Measurements from ENCODE around the gene SSBP4. TPM values are rescaled to one million over a fixed set of nuclear protein-coding genes. Genes with fewer than 3 reads are reported as not detected.
A peak's percentile ranks its signal among the peaks of the same experiment; 100 is the strongest.

SSBP4 gene
- total RNA-seq, 1 donor from 2014 or later: 119 TPM

DNA sequence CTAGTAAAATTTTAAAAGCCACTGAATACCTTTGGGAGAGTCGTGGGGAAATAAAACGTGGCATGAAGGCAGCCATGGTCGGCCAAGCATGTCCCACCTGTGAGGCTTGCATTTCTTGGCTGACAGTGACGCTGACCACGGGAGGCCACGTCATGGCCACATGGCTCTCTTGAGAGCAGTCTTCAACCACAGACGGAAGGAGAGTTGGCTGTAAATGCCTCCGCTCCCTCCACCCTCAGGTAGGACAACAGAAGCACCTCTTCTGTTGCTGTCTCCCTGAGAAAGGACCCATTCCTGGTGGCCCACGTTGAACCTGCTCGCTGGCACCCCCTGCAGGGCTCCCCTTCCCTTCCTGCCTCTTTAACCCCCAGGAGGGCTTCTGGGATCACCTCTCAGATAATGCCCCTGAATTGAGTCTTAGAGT is 11.1 kb upstream of the SSBP4 start:
- TF ChIP-seq, protein P1, sequence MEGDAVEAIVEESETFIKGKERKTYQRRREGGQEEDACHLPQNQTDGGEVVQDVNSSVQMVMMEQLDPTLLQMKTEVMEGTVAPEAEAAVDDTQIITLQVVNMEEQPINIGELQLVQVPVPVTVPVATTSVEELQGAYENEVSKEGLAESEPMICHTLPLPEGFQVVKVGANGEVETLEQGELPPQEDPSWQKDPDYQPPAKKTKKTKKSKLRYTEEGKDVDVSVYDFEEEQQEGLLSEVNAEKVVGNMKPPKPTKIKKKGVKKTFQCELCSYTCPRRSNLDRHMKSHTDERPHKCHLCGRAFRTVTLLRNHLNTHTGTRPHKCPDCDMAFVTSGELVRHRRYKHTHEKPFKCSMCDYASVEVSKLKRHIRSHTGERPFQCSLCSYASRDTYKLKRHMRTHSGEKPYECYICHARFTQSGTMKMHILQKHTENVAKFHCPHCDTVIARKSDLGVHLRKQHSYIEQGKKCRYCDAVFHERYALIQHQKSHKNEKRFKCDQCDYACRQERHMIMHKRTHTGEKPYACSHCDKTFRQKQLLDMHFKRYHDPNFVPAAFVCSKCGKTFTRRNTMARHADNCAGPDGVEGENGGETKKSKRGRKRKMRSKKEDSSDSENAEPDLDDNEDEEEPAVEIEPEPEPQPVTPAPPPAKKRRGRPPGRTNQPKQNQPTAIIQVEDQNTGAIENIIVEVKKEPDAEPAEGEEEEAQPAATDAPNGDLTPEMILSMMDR (conservative IDR thresholded peaks at IDR 0.05; ENCODE audit: low read depth, low read length): peak; percentile 62
- peak; percentile 93 for DNase-seq (ENCODE audit: low read depth)
- no peak overlapping the region for H3K4me3 ChIP-seq (ENCODE audit: low read depth, low read length)

DNA sequence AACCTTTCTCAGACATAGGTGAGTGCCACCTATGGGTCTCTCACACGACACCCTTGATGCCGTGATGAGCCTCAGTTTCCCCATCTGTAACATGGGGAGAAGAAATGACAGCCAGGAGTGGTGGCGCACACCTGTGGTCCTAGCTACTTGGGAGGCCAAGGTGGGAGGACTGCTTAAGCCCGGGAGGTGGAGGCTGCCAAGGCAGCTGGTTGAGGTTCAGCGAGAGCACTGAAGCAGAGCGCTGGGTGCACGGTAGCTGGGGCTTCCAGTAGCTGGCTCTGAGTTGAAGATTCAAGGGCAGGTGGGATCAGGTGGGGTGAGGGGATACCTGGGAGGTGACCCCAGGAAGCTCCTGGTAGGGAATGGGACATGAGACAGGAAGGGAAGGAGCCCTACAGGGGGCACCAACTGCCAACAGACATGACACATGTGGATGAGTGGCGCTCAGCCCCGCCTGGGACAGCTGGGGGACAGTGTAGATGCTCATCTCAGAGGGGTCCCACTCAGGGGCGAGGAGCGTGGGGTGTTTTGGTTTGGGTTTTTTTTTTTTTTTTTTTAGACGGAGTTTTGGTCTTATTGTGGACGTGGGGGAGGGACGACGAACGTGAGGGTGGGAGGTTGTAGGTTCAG is 6.5 kb upstream of the SSBP4 start:
- no peak for DNase-seq (ENCODE audit: low read depth)
- TF ChIP-seq, protein P1 (conservative IDR thresholded peaks at IDR 0.05; ENCODE audit: low read depth, low read length): peak; percentile 25
- H3K4me3 ChIP-seq (ENCODE audit: low read depth, low read length): no peak overlapping the region

DNA sequence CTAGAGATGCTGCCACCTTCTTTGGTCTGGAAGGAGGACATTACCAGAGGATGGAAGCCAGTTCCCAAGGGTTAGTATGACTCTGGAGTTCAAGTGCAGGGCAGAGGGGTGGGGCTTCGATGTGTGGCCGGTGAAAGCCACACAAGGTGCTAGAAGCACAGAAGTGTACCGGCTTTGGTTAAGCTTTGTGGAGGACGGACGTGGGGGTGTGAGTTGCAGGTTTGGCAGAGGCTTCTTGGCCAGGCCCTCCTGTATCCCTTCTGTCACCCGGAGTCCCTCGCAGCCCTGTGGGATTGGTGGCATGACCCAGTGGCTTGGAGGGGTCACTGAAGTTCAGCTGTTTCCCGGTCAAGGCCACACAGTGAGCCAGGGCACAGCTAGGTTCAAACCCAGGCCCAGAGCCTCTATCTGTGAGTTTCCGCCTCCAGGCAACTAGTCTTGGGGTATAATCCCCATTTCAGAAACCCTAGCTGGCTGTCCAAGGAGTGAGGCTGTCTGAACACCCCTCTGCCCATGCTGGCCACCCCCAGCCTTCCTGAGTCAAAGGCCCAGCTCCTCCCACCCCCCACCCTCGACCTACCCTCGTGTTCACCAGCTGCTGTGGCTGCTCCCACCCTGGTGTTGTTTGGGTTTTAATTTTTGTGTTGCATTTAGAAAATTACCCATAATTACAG is 4.6 kb upstream of the SSBP4 start:
- H3K4me3 ChIP-seq (ENCODE audit: low read depth, low read length): no peak overlapping the region
- TF ChIP-seq, protein P1 (conservative IDR thresholded peaks at IDR 0.05; ENCODE audit: low read depth, low read length): no peak
- DNase-seq (ENCODE audit: low read depth): no peak

DNA sequence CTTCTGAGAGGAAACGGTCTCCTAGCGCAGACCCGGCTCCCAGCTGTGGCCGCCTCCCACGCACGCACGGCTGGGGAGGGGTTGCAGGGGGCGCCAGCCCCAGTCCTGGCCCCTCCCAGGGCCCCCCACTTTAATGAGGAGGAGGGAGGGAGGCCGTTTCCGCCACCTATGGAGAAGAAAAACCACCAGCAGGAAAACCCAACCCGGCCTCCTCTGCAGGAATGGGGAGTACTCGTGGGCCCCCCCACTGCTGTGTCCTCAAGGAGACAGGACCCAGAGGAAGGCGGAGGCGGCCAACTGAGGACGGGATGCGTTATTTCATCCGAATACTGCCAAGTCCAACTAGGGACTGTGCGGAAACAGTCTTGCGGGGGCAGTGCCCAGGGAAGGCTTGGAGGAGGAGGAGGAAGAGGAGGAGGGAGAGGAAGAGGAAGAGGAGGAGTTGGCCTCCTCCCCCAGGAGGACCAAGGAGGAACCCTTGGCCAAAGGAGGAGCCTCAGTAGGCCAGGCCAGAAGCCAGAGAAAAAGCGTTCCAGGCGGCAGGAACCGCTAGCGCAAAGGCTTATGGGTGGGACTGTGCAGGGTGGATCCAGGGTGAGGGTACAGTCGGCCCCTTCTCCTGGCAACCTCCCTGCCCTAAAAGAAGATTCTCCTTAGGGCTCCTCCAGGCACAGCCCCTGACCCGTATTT is 3.9 kb upstream of the SSBP4 start:
- no peak overlapping the region for H3K4me3 ChIP-seq (ENCODE audit: low read depth, low read length)
- DNase-seq (ENCODE audit: low read depth): no peak

DNA sequence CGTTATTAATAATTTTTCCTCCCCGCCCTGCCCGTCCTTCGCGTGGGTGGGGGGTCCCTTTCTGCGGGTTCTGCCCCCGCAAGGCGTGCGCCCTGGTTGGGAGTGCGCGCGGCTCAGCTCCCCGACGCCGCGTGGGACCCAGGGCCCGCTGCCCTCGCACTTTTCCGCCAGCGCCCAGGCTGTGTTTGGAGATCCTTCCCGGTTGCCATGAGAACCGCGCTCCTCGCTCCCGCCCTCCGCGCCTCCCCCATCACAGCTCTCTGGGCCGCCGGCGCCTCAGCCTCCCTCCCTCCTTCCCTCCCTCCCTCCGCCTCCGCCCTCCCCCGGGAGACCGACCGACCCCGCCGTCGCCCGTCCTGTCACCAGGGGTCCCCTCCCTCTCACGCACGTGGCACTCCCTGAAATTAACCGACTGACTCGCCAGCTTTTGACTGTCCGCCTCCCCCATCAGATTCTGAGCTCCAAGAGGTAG is 2.4 kb upstream of the SSBP4 start:
- no peak for DNase-seq (ENCODE audit: low read depth)
- TF ChIP-seq, protein P1 (conservative IDR thresholded peaks at IDR 0.05; ENCODE audit: low read depth, low read length): no peak
- H3K4me3 ChIP-seq (ENCODE audit: low read depth, low read length): peak overlapping the region; percentile 59

More for the DNA sequence above, 3.9 kb upstream of the SSBP4 start:
- TF ChIP-seq, protein P1 (conservative IDR thresholded peaks at IDR 0.05; ENCODE audit: low read depth, low read length): no peak

DNA sequence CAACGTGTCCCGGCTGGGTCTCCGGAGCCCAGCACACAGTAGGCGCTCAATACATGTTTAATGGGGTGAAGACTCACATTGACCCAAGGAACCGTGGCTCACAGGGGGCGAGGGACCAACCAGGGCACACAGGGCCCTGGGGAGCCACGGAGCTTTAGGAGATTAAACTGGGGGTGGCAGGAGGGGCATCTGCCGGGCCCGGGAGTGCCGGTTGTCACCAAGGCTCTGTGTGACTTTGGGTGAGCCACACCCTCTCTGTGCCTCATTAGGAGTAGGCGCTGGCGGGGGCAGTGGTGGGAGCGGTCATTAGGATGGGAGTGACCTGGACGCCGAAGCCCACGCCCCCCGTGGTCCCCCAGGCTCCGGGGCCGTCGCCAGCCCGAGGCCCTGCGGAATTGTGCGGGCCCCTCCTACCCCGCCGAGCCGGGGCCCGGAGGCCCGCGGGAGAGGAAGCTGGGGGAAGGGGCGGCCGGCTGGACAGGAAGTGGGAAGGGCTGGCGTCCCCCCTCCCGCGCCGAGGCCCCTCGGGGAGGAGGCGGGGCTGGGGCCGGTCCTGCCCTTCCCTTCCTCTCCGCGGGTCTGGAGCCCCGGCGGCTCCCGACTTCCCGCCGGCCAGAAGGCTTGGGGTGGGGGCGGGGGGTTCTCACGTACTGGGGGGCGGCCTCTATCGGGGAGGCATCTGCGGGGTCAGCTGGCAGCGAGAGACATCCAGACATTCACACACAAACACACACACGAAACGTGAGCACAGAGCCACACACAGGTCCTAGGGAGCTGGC is 1.8 kb upstream of the SSBP4 start:
- H3K4me3 ChIP-seq (ENCODE audit: low read depth, low read length): peak overlapping the region; percentile 59
- TF ChIP-seq, protein P1 (conservative IDR thresholded peaks at IDR 0.05; ENCODE audit: low read depth, low read length): no peak
- no peak for DNase-seq (ENCODE audit: low read depth)

All from epithelial cell of proximal tubule (primary cell).